DND-41 (cell line): Measurements from ENCODE around the gene NDUFS2.
A peak's percentile ranks its signal among the peaks of the same experiment; 100 is the strongest.

Experiments used
- ATAC-seq: fragments of 200-7000 bp; cut with Tn5 transposase; 3 replicates; pipeline ENCODE4 v1.9.1; 2021; ENCODE audit warnings: low read depth; ENCODE audit not compliant: insufficient read depth
- DNase-seq: peaks from one replicate; pipeline ENCODE4 v3.0.0-alpha.2; 2020
- H2AFZ ChIP-seq: 2 replicates; pipeline ENCODE4 v1.6.0; 2012; ENCODE audit warnings: low read depth, low read length
- H3K27ac ChIP-seq: 2 replicates; pipeline ENCODE4 v1.5.1; 2012; ENCODE audit warnings: low read length, inconsistent platforms
- H3K27me3 ChIP-seq: fragments of 200-600 bp; sonication (generic); 2 replicates; pipeline ENCODE4 v1.6.0; 2012; ENCODE audit warnings: low read length, mild to moderate bottlenecking, inconsistent platforms; ENCODE audit not compliant: insufficient read depth, poor library complexity
- H3K36me3 ChIP-seq: 2 replicates; pipeline ENCODE4 v1.5.1; 2012; ENCODE audit warnings: low read length, inconsistent platforms; ENCODE audit not compliant: insufficient read depth
- H3K4me1 ChIP-seq: 2 replicates; pipeline ENCODE4 v1.5.1; 2012; ENCODE audit warnings: mild to moderate bottlenecking, low read length; ENCODE audit not compliant: insufficient read depth
- H3K4me2 ChIP-seq: 2 replicates; pipeline ENCODE4 v1.6.0; 2012; ENCODE audit warnings: mild to moderate bottlenecking, moderate library complexity, low read length, inconsistent platforms; ENCODE audit not compliant: insufficient read depth
- H3K4me3 ChIP-seq, 2 experiments: fragments of 200-600 bp in 1 of 2; shearing (Covaris generic) in 1 of 2; 2 replicates each; pipeline ENCODE4 v1.5.1; 2012 to 2016; ENCODE audit warnings: inconsistent platforms in 2 of 2, low read length in 2 of 2, mild to moderate bottlenecking in 2 of 2, low read depth in 1 of 2, moderate library complexity in 1 of 2
- H3K79me2 ChIP-seq: 2 replicates; pipeline ENCODE4 v1.6.0; 2012; ENCODE audit warnings: low read length, inconsistent platforms; ENCODE audit not compliant: insufficient read depth
- H3K9ac ChIP-seq: 2 replicates; pipeline ENCODE4 v1.6.0; 2012; ENCODE audit warnings: low read depth, mild to moderate bottlenecking, inconsistent platforms, low read length, moderate library complexity
- H3K9me3 ChIP-seq: 2 replicates; pipeline ENCODE4 v1.5.1; 2012; ENCODE audit warnings: low read length, moderate library complexity, mild to moderate bottlenecking, inconsistent platforms; ENCODE audit not compliant: insufficient read depth, severe bottlenecking
- H4K20me1 ChIP-seq: 2 replicates; pipeline ENCODE4 v1.6.0; 2012; ENCODE audit warnings: low read length; ENCODE audit not compliant: insufficient read depth
- CTCF ChIP-seq: IDR thresholded peaks from 2 replicates; pipeline ENCODE4 v1.5.1; 2012; ENCODE audit warnings: borderline replicate concordance, low read length, moderate library complexity, mild to moderate bottlenecking; ENCODE audit not compliant: poor library complexity, severe bottlenecking; ENCODE audit errors: extremely low read depth
- EZH2 ChIP-seq: IDR thresholded peaks from 3 replicates; pipeline ENCODE4 v1.6.1; 2012; ENCODE audit warnings: borderline replicate concordance, low read depth, mild to moderate bottlenecking, moderate library complexity, low read length, inconsistent platforms; ENCODE audit not compliant: severe bottlenecking

NDUFS2 gene

GRCh38 chr1:161171191-161171590 lies 31.0 kb upstream of the NDUFS2 start:
- Histone ChIP-seq H3K36me3 (peaks cover 63% of the 10 kb centered on the region), H3K9ac (no peak overlapping the region), H4K20me1 (no peaks in the 10 kb centered on the region), H3K4me1 (peaks cover 33% of the 10 kb centered on the region), H3K4me3 (no peak overlapping the region), H3K79me2 (peaks cover 17% of the 10 kb centered on the region), H2AFZ (no peak overlapping the region), H3K4me2 (no peak overlapping the region), H3K27me3 (no peaks in the 10 kb centered on the region), H3K27ac (no peak overlapping the region), H3K9me3 (no peaks in the 10 kb centered on the region)
- no peak for ATAC-seq
- no peak for DNase-seq
- TF ChIP-seq CTCF = peak; percentile 24
- TF ChIP-seq EZH2 = no peak

GRCh38 chr1:161171696-161172095 lies 30.5 kb upstream of the NDUFS2 start:
- Histone ChIP-seq H3K4me3 (no peak overlapping the region), H3K79me2 (peaks cover 19% of the 10 kb centered on the region), H2AFZ (no peak overlapping the region), H3K27me3 (no peaks in the 10 kb centered on the region), H4K20me1 (no peaks in the 10 kb centered on the region), H3K36me3 (peaks cover 63% of the 10 kb centered on the region), H3K4me2 (no peak overlapping the region), H3K9ac (no peak overlapping the region), H3K4me1 (peaks cover 34% of the 10 kb centered on the region), H3K27ac (no peak overlapping the region), H3K9me3 (no peaks in the 10 kb centered on the region)
- DNase-seq = no peak
- no peak for ATAC-seq
- no peak for TF ChIP-seq CTCF
- no peak for TF ChIP-seq EZH2

GRCh38 chr1:161172349-161172748 lies 29.8 kb upstream of the NDUFS2 start:
- H3K27ac ChIP-seq = no peak overlapping the region
- H3K4me2 ChIP-seq = no peak overlapping the region
- peaks cover 18% of the 10 kb centered on the region for H3K79me2 ChIP-seq
- no peak overlapping the region for H3K9ac ChIP-seq
- DNase-seq (no peak), ATAC-seq (no peak)
- H3K36me3 ChIP-seq = peaks cover 63% of the 10 kb centered on the region
- no peak overlapping the region for H3K4me3 ChIP-seq
- no peak for TF ChIP-seq EZH2
- TF ChIP-seq CTCF = no peak
- H3K4me1 ChIP-seq = peaks cover 30% of the 10 kb centered on the region
- H2AFZ ChIP-seq = no peak overlapping the region
- no peaks in the 10 kb centered on the region for H3K27me3 ChIP-seq
- H3K9me3 ChIP-seq = no peaks in the 10 kb centered on the region
- no peaks in the 10 kb centered on the region for H4K20me1 ChIP-seq

GRCh38 chr1:161172776-161173376 lies 29.3 kb upstream of the NDUFS2 start:
- Histone ChIP-seq H3K79me2 (peaks cover 18% of the 10 kb centered on the region), H3K36me3 (peaks cover 63% of the 10 kb centered on the region), H3K9me3 (no peaks in the 10 kb centered on the region), H3K4me1 (peaks cover 30% of the 10 kb centered on the region), H3K4me2 (no peak overlapping the region), H3K4me3 (no peak overlapping the region), H3K27ac (no peak overlapping the region), H2AFZ (no peak overlapping the region), H4K20me1 (no peaks in the 10 kb centered on the region), H3K27me3 (no peaks in the 10 kb centered on the region), H3K9ac (no peak overlapping the region)
- ATAC-seq (no peak), DNase-seq (no peak)
- no peak for TF ChIP-seq EZH2
- no peak for TF ChIP-seq CTCF
